Esophagus (tissue), 2 donors: ENCODE measurements around the gene ROR1. TPM values are rescaled to one million over a fixed set of nuclear protein-coding genes. Genes with fewer than 3 reads are reported as not detected.

Source experiments
- H3K27ac ChIP-seq, 2 donors: one replicate each; pipeline ENCODE4 v1.5.1; 2013; ENCODE audit warnings: low read depth in 2 of 2, mild to moderate bottlenecking in 2 of 2, inconsistent platforms in 1 of 2, low read length in 1 of 2, moderate library complexity in 1 of 2
- H3K27me3 ChIP-seq, 2 donors: one replicate each; pipeline ENCODE4 v1.6.1; 2013; ENCODE audit warnings: low read length in 2 of 2, control low read depth in 1 of 2, mild to moderate bottlenecking in 1 of 2; ENCODE audit not compliant: insufficient read depth in 2 of 2, control insufficient read depth in 1 of 2
- H3K36me3 ChIP-seq, 2 donors: one replicate each; pipeline ENCODE4 v1.6.1; 2013; ENCODE audit warnings: low read length in 1 of 2; ENCODE audit not compliant: control insufficient read depth in 2 of 2, insufficient read depth in 2 of 2
- H3K4me1 ChIP-seq, 2 donors: one replicate each; pipeline ENCODE4 v1.6.1; 2013; ENCODE audit warnings: low read length in 1 of 2; ENCODE audit not compliant: control insufficient read depth in 2 of 2, insufficient read depth in 2 of 2
- H3K4me3 ChIP-seq, 2 donors: one replicate each; pipeline ENCODE4 v1.5.1; 2013; ENCODE audit warnings: low read length in 2 of 2, mild to moderate bottlenecking in 2 of 2, low read depth in 1 of 2, moderate library complexity in 1 of 2
- H3K9me3 ChIP-seq, 2 donors: one replicate each; pipeline ENCODE4 v1.6.1; 2013; ENCODE audit warnings: mild to moderate bottlenecking in 2 of 2, low read depth in 1 of 2, low read length in 1 of 2, moderate library complexity in 1 of 2; ENCODE audit not compliant: control insufficient read depth in 2 of 2, insufficient read depth in 1 of 2
- WGBS, 2 donors: extraction: QIAGEN DNeasy Blood & Tissue Kit; methylation state at CpG; one replicate each; pipeline ENCODE4 v1.1.7; 2013; 5-methylcytosine and 5-hydroxymethylcytosine counted together
- polyA plus RNA-seq, 2 donors: library from polyadenylated mRNA; stranded (reverse); fragments of 200-250 nt; gene quantifications; one replicate each; pipeline ENCODE4 v1.2.3, GENCODE V29; 2013
- donor health status: healthy with polysubstance abuse.
- donor health status: Bipolar disorder and iron deficiency.

Gene ROR1
- polyA plus RNA-seq, 2 donors: 1.1 to 1.9 TPM

DNA sequence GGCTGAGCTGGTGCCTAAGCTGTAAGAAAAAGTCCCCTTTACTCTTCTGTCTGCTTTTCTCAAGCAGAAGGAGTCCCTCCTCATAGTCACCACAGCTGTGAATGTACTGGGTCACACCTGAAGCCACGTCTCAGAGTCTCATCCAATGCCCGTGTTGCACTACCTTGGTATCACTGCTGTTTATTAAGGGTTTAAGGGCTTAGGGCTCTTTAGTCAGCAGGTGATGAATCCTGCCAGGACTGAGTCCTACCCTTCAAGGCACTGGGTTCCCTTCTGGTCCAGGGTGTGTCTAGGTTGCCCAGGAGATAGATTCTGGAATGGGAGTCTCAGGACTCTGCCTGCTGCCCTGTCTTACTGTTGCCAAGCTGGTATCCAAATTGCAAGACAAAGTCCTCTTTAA is 33.4 kb upstream of the ROR1 start:
- Histone ChIP-seq H3K9me3 (no peaks in the 10 kb centered on the region), H3K27me3 (peaks cover 0 to 3% of the 10 kb centered on the region in 2 donors), H3K36me3 (no peaks in the 10 kb centered on the region), H3K4me1 (peaks cover 0 to 6% of the 10 kb centered on the region in 2 donors), H3K4me3 (no peak overlapping the region), H3K27ac (peak overlapping the region in 1 of 2 donors; percentile 30)
- 50 to 92% methylated on average over 2 of the region's 2 CpGs for WGBS, 2 donors

- peaks cover 0 to 3% of the 10 kb centered on the region in 2 donors for H3K27me3 ChIP-seq
These were observed 31.3 kb upstream of the ROR1 start for GRCh38 chr1:63742526-63742925.

DNA sequence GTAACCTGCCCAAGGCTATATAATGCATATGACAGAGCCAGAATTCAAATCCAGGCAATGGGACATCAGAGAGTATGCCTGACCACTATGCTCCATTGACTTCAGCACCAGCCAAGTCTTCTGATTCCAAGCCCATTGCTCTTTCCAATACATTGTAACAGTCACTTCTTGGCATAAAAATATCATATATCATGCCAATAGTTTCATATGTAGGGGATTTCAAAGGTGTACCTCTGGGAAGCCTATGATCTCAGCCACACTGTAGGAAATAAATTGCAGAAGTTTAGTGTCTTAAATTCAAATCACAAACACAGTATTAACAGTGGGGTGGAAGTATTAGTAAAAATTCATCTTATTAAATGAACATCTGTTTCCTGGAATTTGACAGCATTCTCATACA is 30.0 kb upstream of the ROR1 start:
- H3K27me3 ChIP-seq: peaks cover 0 to 3% of the 10 kb centered on the region in 2 donors
- H3K36me3 ChIP-seq: no peaks in the 10 kb centered on the region
- H3K4me1 ChIP-seq: peaks cover 2 to 6% of the 10 kb centered on the region in 2 donors
- H3K9me3 ChIP-seq: no peaks in the 10 kb centered on the region
- no peak overlapping the region for H3K4me3 ChIP-seq
- no peak overlapping the region for H3K27ac ChIP-seq

More at GRCh38 chr1:63742526-63742925, 31.3 kb upstream of the ROR1 start:
- H3K27ac ChIP-seq: no peak overlapping the region
- no peak overlapping the region for H3K4me3 ChIP-seq
- no peaks in the 10 kb centered on the region for H3K9me3 ChIP-seq
- no peaks in the 10 kb centered on the region for H3K36me3 ChIP-seq
- H3K4me1 ChIP-seq: peaks cover 0 to 6% of the 10 kb centered on the region in 2 donors

DNA sequence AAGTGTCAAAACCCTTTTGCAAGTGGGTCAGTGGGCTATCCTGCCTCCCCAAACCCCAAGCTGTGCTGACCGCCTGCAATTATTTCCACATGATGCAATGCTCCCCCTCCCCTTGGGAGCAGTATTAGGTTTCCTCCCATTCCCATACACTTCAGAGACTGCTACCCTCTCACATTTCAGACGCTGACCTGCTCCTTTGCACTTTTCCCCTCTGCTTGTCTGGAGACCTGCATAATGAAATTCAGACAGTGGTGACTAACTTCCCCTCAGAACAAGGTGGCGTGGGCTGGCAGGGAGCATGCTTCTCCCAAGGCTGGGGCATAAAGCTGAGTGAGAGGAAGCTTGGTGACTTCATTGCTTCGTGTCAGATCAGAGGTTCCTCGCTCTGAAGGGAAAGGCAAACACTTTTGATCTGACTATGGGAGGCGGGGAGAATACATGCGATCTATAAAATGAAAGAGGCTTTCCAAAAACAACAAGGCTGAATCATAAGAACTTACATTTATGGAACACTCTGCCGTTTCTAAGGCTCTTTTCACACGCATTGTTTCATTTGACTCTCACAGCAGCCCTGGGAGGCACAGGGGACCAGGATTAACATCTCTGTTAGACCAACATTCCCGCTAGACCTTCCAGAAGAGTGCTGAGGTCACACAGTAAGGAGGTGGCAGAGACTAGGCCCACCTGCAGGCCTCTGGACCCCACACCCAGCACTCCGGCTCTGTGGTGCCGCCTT is 27.5 kb upstream of the ROR1 start:
- peaks cover 0 to 3% of the 10 kb centered on the region in 2 donors for H3K27me3 ChIP-seq
- 60 to 70% methylated on average over 12 of the region's 12 CpGs for WGBS, 2 donors

GRCh38 chr1:63747445-63747844 is 26.4 kb upstream of the ROR1 start:
- Histone ChIP-seq H3K36me3 (no peaks in the 10 kb centered on the region), H3K9me3 (no peaks in the 10 kb centered on the region), H3K4me1 (peaks cover 0 to 2% of the 10 kb centered on the region in 2 donors), H3K4me3 (no peak overlapping the region), H3K27me3 (peaks cover 0 to 3% of the 10 kb centered on the region in 2 donors), H3K27ac (no peak overlapping the region)
- 72 to 76% methylated on average over 6 of the region's 6 CpGs for WGBS, 2 donors

More for the DNA sequence above, 27.5 kb upstream of the ROR1 start:
- Histone ChIP-seq H3K9me3 (no peaks in the 10 kb centered on the region), H3K4me1 (peaks cover 0 to 2% of the 10 kb centered on the region in 2 donors), H3K4me3 (no peak overlapping the region), H3K36me3 (no peaks in the 10 kb centered on the region), H3K27ac (no peak overlapping the region)

GRCh38 chr1:63748046-63748580 is 25.7 kb upstream of the ROR1 start:
- H3K36me3 ChIP-seq: no peaks in the 10 kb centered on the region
- H3K4me3 ChIP-seq: no peak overlapping the region
- peaks cover 0 to 2% of the 10 kb centered on the region in 2 donors for H3K4me1 ChIP-seq
- peaks cover 0 to 2% of the 10 kb centered on the region in 2 donors for H3K27me3 ChIP-seq
- H3K27ac ChIP-seq: no peak overlapping the region
- 76 to 81% methylated on average over 4 of the region's 4 CpGs for WGBS, 2 donors
- no peaks in the 10 kb centered on the region for H3K9me3 ChIP-seq

- Histone ChIP-seq H3K9me3 (no peaks in the 10 kb centered on the region), H3K4me1 (peaks cover 0 to 2% of the 10 kb centered on the region in 2 donors), H3K27ac (no peak overlapping the region), H3K36me3 (no peaks in the 10 kb centered on the region), H3K4me3 (no peak overlapping the region), H3K27me3 (no peaks in the 10 kb centered on the region)
- WGBS, 2 donors: 91% methylated on average over 5 of the region's 5 CpGs
These were observed 25.2 kb upstream of the ROR1 start for GRCh38 chr1:63748641-63749040.

GRCh38 chr1:63750721-63751120 is 23.1 kb upstream of the ROR1 start:
- Histone ChIP-seq H3K9me3 (no peaks in the 10 kb centered on the region), H3K4me3 (no peak overlapping the region), H3K27ac (no peak overlapping the region), H3K27me3 (no peaks in the 10 kb centered on the region), H3K4me1 (peaks cover 0 to 2% of the 10 kb centered on the region in 2 donors), H3K36me3 (no peaks in the 10 kb centered on the region)
- WGBS, 2 donors: 72 to 76% methylated on average over 3 of the region's 3 CpGs

- H3K4me1 ChIP-seq: peaks cover 0 to 2% of the 10 kb centered on the region in 2 donors
- 28 to 65% methylated on average over 1 of the region's 1 CpG for WGBS, 2 donors
- no peak overlapping the region for H3K27ac ChIP-seq
These were observed 21.6 kb upstream of the ROR1 start for GRCh38 chr1:63752176-63752575.

DNA sequence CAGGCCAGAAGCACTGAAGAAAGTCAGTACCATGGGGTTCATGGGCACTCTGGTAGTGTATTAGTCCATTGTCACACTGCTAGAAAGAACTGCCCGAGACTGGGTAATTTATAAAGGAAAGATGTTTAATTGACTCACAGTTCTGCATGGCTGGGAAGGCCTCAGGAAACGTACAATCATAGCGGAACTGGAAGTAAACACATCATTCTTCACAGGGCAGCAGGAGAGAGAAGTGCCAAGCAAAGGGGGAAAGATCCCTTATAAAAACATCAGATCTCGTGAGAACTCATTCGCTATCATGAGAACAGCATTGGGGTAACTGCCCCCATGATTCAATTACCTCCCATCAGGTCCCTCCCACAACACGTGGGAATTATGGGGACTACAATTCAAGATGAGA is 20.2 kb upstream of the ROR1 start:
- Histone ChIP-seq H3K27me3 (no peaks in the 10 kb centered on the region), H3K9me3 (no peaks in the 10 kb centered on the region), H3K27ac (no peak overlapping the region), H3K4me3 (no peak overlapping the region), H3K4me1 (no peaks in the 10 kb centered on the region), H3K36me3 (no peaks in the 10 kb centered on the region)
- WGBS, 2 donors: 50 to 54% methylated on average over 6 of the region's 6 CpGs

More at GRCh38 chr1:63752176-63752575, 21.6 kb upstream of the ROR1 start:
- Histone ChIP-seq H3K27me3 (no peaks in the 10 kb centered on the region), H3K36me3 (no peaks in the 10 kb centered on the region), H3K9me3 (no peaks in the 10 kb centered on the region), H3K4me3 (no peak overlapping the region)
